Measurements from ENCODE around the gene MCTP1. TPM values are rescaled to one million over a fixed set of nuclear protein-coding genes. Genes with fewer than 3 reads are reported as not detected.

The MCTP1 gene
- total and polyA plus RNA-seq, 9 of the 15 experiments (the other 6 are each of a cell fraction or from before 2014, with no cell fraction given) = 0.04 to 0.93 (median 0.06) TPM; not detected in 4

DNA sequence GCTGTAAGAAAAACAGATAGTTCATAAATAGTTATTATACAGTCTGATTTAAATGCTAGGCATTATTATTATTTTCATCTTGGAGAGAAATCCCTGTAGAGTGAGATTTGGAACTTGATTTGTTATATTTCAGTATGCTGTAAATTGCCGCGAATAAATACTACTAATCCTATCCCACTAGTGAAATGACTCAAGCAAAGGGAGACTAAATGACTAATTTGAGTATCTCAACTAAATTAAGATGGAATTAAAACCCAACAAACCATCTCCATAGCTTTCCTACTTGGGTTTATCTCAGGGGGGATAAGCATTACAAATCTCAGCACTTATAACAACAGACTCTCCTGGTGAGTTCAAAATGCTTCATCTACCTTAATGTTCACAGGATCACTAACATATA lies 206.0 kb downstream of the MCTP1 start:
- intact Hi-C loops (cut with micrococcal nuclease) = no loop called here
- no peaks in the 10 kb centered on the region for H3K4me1 ChIP-seq (replicated peaks in 1 of 2; ENCODE audit: control insufficient read depth in 2 of 2, insufficient read depth in 2 of 2, low read length in 2 of 2)
- ATAC-seq (no peak), FAIRE-seq (no peak), DNase-seq (ENCODE audit: extremely low read depth in 1 of 4, low spot score in 3 of 4) (no peak)
- in situ Hi-C loops (cut with MboI) = no loop called here
- no peaks in the 10 kb centered on the region for H4K20me1 ChIP-seq (replicated peaks; ENCODE audit: control insufficient read depth, insufficient read depth, low read length)
- no peak overlapping the region for H3K27ac ChIP-seq (ENCODE audit: extremely low read depth, low read depth, low read length)
- no peak overlapping the region for H3K4me2 ChIP-seq (ENCODE audit: insufficient read depth, low read length)
- no peak overlapping the region for H3K4me3 ChIP-seq
- BruUV-seq (replicated peaks) = no TSS peak
- H3K9ac ChIP-seq (ENCODE audit: insufficient read depth in 1 of 2, low read depth in 2 of 2, low read length in 2 of 2) = no peak overlapping the region
- no peaks in the 10 kb centered on the region for H3K27me3 ChIP-seq (ENCODE audit: control insufficient read depth in 2 of 2, insufficient read depth in 2 of 2, low read length in 2 of 2)
- POLR2A ChIA-PET = no interaction called here
- H3K36me3 ChIP-seq (ENCODE audit: control insufficient read depth, insufficient read depth, low read length) = no peaks in the 10 kb centered on the region
- H2AFZ ChIP-seq (ENCODE audit: low read depth, low read length) = no peak overlapping the region
- WGBS (ENCODE audit: insufficient coverage, low coverage, missing lambda C conversion rate) = 0% methylated on average over 2 of the region's 2 CpGs
- H3K9me3 ChIP-seq (replicated peaks; ENCODE audit: control insufficient read depth, insufficient read depth, low read depth, low read length) = no peaks in the 10 kb centered on the region
- CTCF ChIA-PET (ENCODE audit: low intra/inter-chr PET ratio) = no interaction called here
- H3K9me1 ChIP-seq (ENCODE audit: control insufficient read depth, insufficient read depth, low read length) = no peaks in the 10 kb centered on the region
- no peaks in the 10 kb centered on the region for H3K79me2 ChIP-seq (ENCODE audit: control insufficient read depth, insufficient read depth, low read length)
- TF ChIP-seq, protein P1, sequence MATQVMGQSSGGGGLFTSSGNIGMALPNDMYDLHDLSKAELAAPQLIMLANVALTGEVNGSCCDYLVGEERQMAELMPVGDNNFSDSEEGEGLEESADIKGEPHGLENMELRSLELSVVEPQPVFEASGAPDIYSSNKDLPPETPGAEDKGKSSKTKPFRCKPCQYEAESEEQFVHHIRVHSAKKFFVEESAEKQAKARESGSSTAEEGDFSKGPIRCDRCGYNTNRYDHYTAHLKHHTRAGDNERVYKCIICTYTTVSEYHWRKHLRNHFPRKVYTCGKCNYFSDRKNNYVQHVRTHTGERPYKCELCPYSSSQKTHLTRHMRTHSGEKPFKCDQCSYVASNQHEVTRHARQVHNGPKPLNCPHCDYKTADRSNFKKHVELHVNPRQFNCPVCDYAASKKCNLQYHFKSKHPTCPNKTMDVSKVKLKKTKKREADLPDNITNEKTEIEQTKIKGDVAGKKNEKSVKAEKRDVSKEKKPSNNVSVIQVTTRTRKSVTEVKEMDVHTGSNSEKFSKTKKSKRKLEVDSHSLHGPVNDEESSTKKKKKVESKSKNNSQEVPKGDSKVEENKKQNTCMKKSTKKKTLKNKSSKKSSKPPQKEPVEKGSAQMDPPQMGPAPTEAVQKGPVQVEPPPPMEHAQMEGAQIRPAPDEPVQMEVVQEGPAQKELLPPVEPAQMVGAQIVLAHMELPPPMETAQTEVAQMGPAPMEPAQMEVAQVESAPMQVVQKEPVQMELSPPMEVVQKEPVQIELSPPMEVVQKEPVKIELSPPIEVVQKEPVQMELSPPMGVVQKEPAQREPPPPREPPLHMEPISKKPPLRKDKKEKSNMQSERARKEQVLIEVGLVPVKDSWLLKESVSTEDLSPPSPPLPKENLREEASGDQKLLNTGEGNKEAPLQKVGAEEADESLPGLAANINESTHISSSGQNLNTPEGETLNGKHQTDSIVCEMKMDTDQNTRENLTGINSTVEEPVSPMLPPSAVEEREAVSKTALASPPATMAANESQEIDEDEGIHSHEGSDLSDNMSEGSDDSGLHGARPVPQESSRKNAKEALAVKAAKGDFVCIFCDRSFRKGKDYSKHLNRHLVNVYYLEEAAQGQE (IDR thresholded peaks at IDR 0.05; ENCODE audit: borderline replicate concordance) = no peak
- TF ChIP-seq, protein P1 (CRISPR knock-in tag; IDR thresholded peaks at IDR 0.05; ENCODE audit: low read depth) = no peak
- TF ChIP-seq, protein P2, sequence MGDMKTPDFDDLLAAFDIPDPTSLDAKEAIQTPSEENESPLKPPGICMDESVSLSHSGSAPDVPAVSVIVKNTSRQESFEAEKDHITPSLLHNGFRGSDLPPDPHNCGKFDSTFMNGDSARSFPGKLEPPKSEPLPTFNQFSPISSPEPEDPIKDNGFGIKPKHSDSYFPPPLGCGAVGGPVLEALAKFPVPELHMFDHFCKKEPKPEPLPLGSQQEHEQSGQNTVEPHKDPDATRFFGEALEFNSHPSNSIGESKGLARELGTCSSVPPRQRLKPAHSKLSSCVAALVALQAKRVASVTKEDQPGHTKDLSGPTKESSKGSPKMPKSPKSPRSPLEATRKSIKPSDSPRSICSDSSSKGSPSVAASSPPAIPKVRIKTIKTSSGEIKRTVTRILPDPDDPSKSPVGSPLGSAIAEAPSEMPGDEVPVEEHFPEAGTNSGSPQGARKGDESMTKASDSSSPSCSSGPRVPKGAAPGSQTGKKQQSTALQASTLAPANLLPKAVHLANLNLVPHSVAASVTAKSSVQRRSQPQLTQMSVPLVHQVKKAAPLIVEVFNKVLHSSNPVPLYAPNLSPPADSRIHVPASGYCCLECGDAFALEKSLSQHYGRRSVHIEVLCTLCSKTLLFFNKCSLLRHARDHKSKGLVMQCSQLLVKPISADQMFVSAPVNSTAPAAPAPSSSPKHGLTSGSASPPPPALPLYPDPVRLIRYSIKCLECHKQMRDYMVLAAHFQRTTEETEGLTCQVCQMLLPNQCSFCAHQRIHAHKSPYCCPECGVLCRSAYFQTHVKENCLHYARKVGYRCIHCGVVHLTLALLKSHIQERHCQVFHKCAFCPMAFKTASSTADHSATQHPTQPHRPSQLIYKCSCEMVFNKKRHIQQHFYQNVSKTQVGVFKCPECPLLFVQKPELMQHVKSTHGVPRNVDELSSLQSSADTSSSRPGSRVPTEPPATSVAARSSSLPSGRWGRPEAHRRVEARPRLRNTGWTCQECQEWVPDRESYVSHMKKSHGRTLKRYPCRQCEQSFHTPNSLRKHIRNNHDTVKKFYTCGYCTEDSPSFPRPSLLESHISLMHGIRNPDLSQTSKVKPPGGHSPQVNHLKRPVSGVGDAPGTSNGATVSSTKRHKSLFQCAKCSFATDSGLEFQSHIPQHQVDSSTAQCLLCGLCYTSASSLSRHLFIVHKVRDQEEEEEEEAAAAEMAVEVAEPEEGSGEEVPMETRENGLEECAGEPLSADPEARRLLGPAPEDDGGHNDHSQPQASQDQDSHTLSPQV (IDR thresholded peaks at IDR 0.05) = no peak
- no peak for TF ChIP-seq PBX2 (CRISPR knock-in tag; IDR thresholded peaks at IDR 0.05; ENCODE audit: low read depth)
- no peak for TF ChIP-seq PBX2 (tag; conservative IDR thresholded peaks at IDR 0.05; ENCODE audit: low read depth)
- no peak for TF ChIP-seq ZNF3 (CRISPR knock-in tag; IDR thresholded peaks at IDR 0.05)
- no peak for TF ChIP-seq ZNF586 (CRISPR knock-in tag; conservative IDR thresholded peaks at IDR 0.05)
- TF ChIP-seq YBX1 (IDR thresholded peaks at IDR 0.05) = no peak
- TF ChIP-seq TAF9B (IDR thresholded peaks at IDR 0.05; ENCODE audit: partially characterized antibody) = no peak
